SH-SY5Y (cell line): ENCODE data around the gene KDM1A.

Experiments used
- GATA2 ChIP-seq: IDR thresholded peaks from 2 replicates; pipeline ENCODE4 v1.6.1; 2011; ENCODE audit warnings: mild to moderate bottlenecking, low read depth, low read length
- GATA3 ChIP-seq: IDR thresholded peaks from 2 replicates; pipeline ENCODE4 v1.6.1; 2011; ENCODE audit warnings: low read depth, mild to moderate bottlenecking, low read length, moderate library complexity

GRCh38 chr1:23065385-23065784 lies 46.1 kb downstream of the KDM1A start:
- TF ChIP-seq GATA2 (peak; percentile 71), GATA3 (no peak)
